Measurements from ENCODE around the gene PSMB1.
"Not testable (repeated sequence)": the region's sequence is repeated elsewhere in the genome, so short reads cannot be mapped to it uniquely, and the experiment has no call there.

The PSMB1 gene

GRCh38 chr6:170537329-170537728, 15.8 kb downstream of the PSMB1 start:
- no peak for DNase-seq (ENCODE audit: low read depth)
- H3K4me3 ChIP-seq (ENCODE audit: low read length) = no peak overlapping the region
- no peak for TF ChIP-seq CTCF (IDR thresholded peaks at IDR 0.05; ENCODE audit: insufficient read depth, low read depth, low read length, missing control alignments)

- no peak for TF ChIP-seq CTCF (IDR thresholded peaks at IDR 0.05; ENCODE audit: insufficient read depth, low read depth, low read length, missing control alignments)
- no peak for DNase-seq (ENCODE audit: low read depth)
Observed at GRCh38 chr6:170536671-170537070, 16.4 kb downstream of the PSMB1 start.

GRCh38 chr6:170535004-170535403, 18.1 kb downstream of the PSMB1 start:
- no peak for TF ChIP-seq CTCF (IDR thresholded peaks at IDR 0.05; ENCODE audit: insufficient read depth, low read depth, low read length, missing control alignments)
- no peak overlapping the region for H3K4me3 ChIP-seq (ENCODE audit: low read length)

More at GRCh38 chr6:170536671-170537070, 16.4 kb downstream of the PSMB1 start:
- H3K4me3 ChIP-seq (ENCODE audit: low read length) = no peak overlapping the region

GRCh38 chr6:170533792-170534191, 19.3 kb downstream of the PSMB1 start:
- TF ChIP-seq CTCF (IDR thresholded peaks at IDR 0.05; ENCODE audit: insufficient read depth, low read depth, low read length, missing control alignments) = no peak
- H3K4me3 ChIP-seq (ENCODE audit: low read length) = no peak overlapping the region
- no peak for DNase-seq (ENCODE audit: low read depth)

More at GRCh38 chr6:170535004-170535403, 18.1 kb downstream of the PSMB1 start:
- DNase-seq (ENCODE audit: low read depth) = no peak

- DNase-seq (ENCODE audit: low read depth) = no peak
- no peak for TF ChIP-seq CTCF (IDR thresholded peaks at IDR 0.05; ENCODE audit: insufficient read depth, low read depth, low read length, missing control alignments)
- no peak overlapping the region for H3K4me3 ChIP-seq (ENCODE audit: low read length)
Observed at GRCh38 chr6:170532867-170533488, 20.1 kb downstream of the PSMB1 start.

- peak; percentile 98 for TF ChIP-seq CTCF (IDR thresholded peaks at IDR 0.05; ENCODE audit: insufficient read depth, low read depth, low read length, missing control alignments)
- DNase-seq (ENCODE audit: low read depth) = peak; percentile 70
Observed at GRCh38 chr6:170529839-170530469, 23.2 kb downstream of the PSMB1 start.

GRCh38 chr6:170527995-170528394, 25.1 kb downstream of the PSMB1 start:
- DNase-seq (ENCODE audit: low read depth); H3K4me3 ChIP-seq (ENCODE audit: low read length): not testable (repeated sequence)

More at GRCh38 chr6:170529839-170530469, 23.2 kb downstream of the PSMB1 start:
- no peak overlapping the region for H3K4me3 ChIP-seq (ENCODE audit: low read length)

Data from epithelial cell of esophagus (primary cell).